Memory B cell (primary cell): Measurements from ENCODE around the gene DUSP28.

ENCODE experiments used
- ATAC-seq: fragments of 150-1000 bp; cut with Tn5 transposase; 2 replicates; pipeline ENCODE4 v1.10.0; 2021; ENCODE audit warnings: low read depth, mild to moderate bottlenecking, moderate library complexity
- DNase-seq, 2 donors: peaks; one replicate each; pipeline ENCODE4 v3.0.0; 2022; ENCODE audit warnings: low spot score in 2 of 2
- H3K27ac Mint-ChIP-seq: one replicate; pipeline ENCODE4 v1.8.0; 2022; ENCODE audit warnings: mild to moderate bottlenecking, moderate library complexity, mixed read lengths
- H3K27me3 Mint-ChIP-seq: one replicate; pipeline ENCODE4 v1.8.0; 2022; ENCODE audit warnings: mixed read lengths
- H3K36me3 Mint-ChIP-seq: one replicate; pipeline ENCODE4 v1.8.0; 2022; ENCODE audit warnings: mild to moderate bottlenecking, mixed read lengths
- H3K4me1 Mint-ChIP-seq: one replicate; pipeline ENCODE4 v1.8.0; 2022; ENCODE audit warnings: mixed read lengths
- H3K4me3 Mint-ChIP-seq: one replicate; pipeline ENCODE4 v1.8.0; 2022; ENCODE audit warnings: mild to moderate bottlenecking, moderate library complexity, mixed read lengths
- H3K9me3 Mint-ChIP-seq: one replicate; pipeline ENCODE4 v1.8.0; 2022; ENCODE audit warnings: mixed read lengths

The DUSP28 gene

GRCh38 chr2:240596080-240596460 lies 35.9 kb downstream of the DUSP28 start:
- Mint-ChIP-seq H3K27ac (no peak overlapping the region), H3K27me3 (no peaks in the 10 kb centered on the region), H3K4me1 (no peaks in the 10 kb centered on the region), H3K9me3 (no peaks in the 10 kb centered on the region), H3K36me3 (peaks cover 2% of the 10 kb centered on the region), H3K4me3 (no peak overlapping the region)
- ATAC-seq (no peak), DNase-seq (no peak)

GRCh38 chr2:240596491-240596931 lies 36.4 kb downstream of the DUSP28 start:
- ATAC-seq (no peak), DNase-seq (no peak)
- Mint-ChIP-seq H3K9me3 (no peaks in the 10 kb centered on the region), H3K27me3 (no peaks in the 10 kb centered on the region), H3K27ac (no peak overlapping the region), H3K36me3 (peaks cover 2% of the 10 kb centered on the region), H3K4me1 (no peaks in the 10 kb centered on the region), H3K4me3 (no peak overlapping the region)

GRCh38 chr2:240597054-240597418 lies 36.9 kb downstream of the DUSP28 start:
- Mint-ChIP-seq H3K4me1 (no peaks in the 10 kb centered on the region), H3K9me3 (no peaks in the 10 kb centered on the region), H3K27me3 (no peaks in the 10 kb centered on the region), H3K36me3 (peaks cover 5% of the 10 kb centered on the region), H3K27ac (no peak overlapping the region), H3K4me3 (no peak overlapping the region)
- no peak for DNase-seq
- no peak for ATAC-seq

GRCh38 chr2:240597419-240598181 lies 37.4 kb downstream of the DUSP28 start:
- H3K4me3 Mint-ChIP-seq, result no peak overlapping the region
- no peak overlapping the region for H3K27ac Mint-ChIP-seq
- H3K9me3 Mint-ChIP-seq, result no peaks in the 10 kb centered on the region
- ATAC-seq (no peak), DNase-seq (no peak)
- H3K27me3 Mint-ChIP-seq, result no peaks in the 10 kb centered on the region
- peaks cover 5% of the 10 kb centered on the region for H3K36me3 Mint-ChIP-seq
- no peaks in the 10 kb centered on the region for H3K4me1 Mint-ChIP-seq

GRCh38 chr2:240598311-240598911 lies 38.3 kb downstream of the DUSP28 start:
- Mint-ChIP-seq H3K9me3 (no peaks in the 10 kb centered on the region), H3K4me1 (no peaks in the 10 kb centered on the region), H3K27ac (no peak overlapping the region), H3K36me3 (peaks cover 7% of the 10 kb centered on the region), H3K4me3 (no peak overlapping the region), H3K27me3 (no peaks in the 10 kb centered on the region)
- DNase-seq (no peak), ATAC-seq (no peak)

GRCh38 chr2:240599141-240599583 lies 39.0 kb downstream of the DUSP28 start:
- H3K36me3 Mint-ChIP-seq, result peaks cover 8% of the 10 kb centered on the region
- H3K27ac Mint-ChIP-seq, result no peak overlapping the region
- no peaks in the 10 kb centered on the region for H3K4me1 Mint-ChIP-seq
- H3K27me3 Mint-ChIP-seq, result no peaks in the 10 kb centered on the region
- H3K9me3 Mint-ChIP-seq, result no peaks in the 10 kb centered on the region
- H3K4me3 Mint-ChIP-seq, result no peak overlapping the region
- DNase-seq (no peak), ATAC-seq (no peak)

GRCh38 chr2:240600451-240600961 lies 40.3 kb downstream of the DUSP28 start:
- ATAC-seq (no peak), DNase-seq (no peak)
- Mint-ChIP-seq H3K9me3 (no peaks in the 10 kb centered on the region), H3K4me3 (no peak overlapping the region), H3K4me1 (no peaks in the 10 kb centered on the region), H3K36me3 (peaks cover 8% of the 10 kb centered on the region), H3K27ac (no peak overlapping the region), H3K27me3 (no peaks in the 10 kb centered on the region)

GRCh38 chr2:240601061-240601830 lies 41.1 kb downstream of the DUSP28 start:
- H3K4me3 Mint-ChIP-seq, result no peak overlapping the region
- H3K27me3 Mint-ChIP-seq, result no peaks in the 10 kb centered on the region
- no peaks in the 10 kb centered on the region for H3K4me1 Mint-ChIP-seq
- no peaks in the 10 kb centered on the region for H3K9me3 Mint-ChIP-seq
- no peak for ATAC-seq
- H3K36me3 Mint-ChIP-seq, result peaks cover 8% of the 10 kb centered on the region
- no peak overlapping the region for H3K27ac Mint-ChIP-seq
- no peak for DNase-seq

- Mint-ChIP-seq H3K36me3 (peaks cover 8% of the 10 kb centered on the region), H3K4me1 (no peaks in the 10 kb centered on the region), H3K9me3 (no peaks in the 10 kb centered on the region), H3K27ac (no peak overlapping the region), H3K4me3 (no peak overlapping the region), H3K27me3 (no peaks in the 10 kb centered on the region)
- ATAC-seq (no peak), DNase-seq (no peak)
These were observed 41.6 kb downstream of the DUSP28 start for GRCh38 chr2:240601831-240602160.

- Mint-ChIP-seq H3K27me3 (no peaks in the 10 kb centered on the region), H3K9me3 (no peaks in the 10 kb centered on the region), H3K4me3 (no peak overlapping the region), H3K36me3 (peaks cover 8% of the 10 kb centered on the region), H3K27ac (no peak overlapping the region), H3K4me1 (no peaks in the 10 kb centered on the region)
- no peak for ATAC-seq
- no peak for DNase-seq
These were observed 42.3 kb downstream of the DUSP28 start for GRCh38 chr2:240602266-240603050.

- no peaks in the 10 kb centered on the region for H3K4me1 Mint-ChIP-seq
- DNase-seq (no peak), ATAC-seq (no peak)
- no peaks in the 10 kb centered on the region for H3K9me3 Mint-ChIP-seq
- no peak overlapping the region for H3K27ac Mint-ChIP-seq
- H3K36me3 Mint-ChIP-seq, result peaks cover 8% of the 10 kb centered on the region
- H3K4me3 Mint-ChIP-seq, result no peak overlapping the region
- no peaks in the 10 kb centered on the region for H3K27me3 Mint-ChIP-seq
These were observed 43.1 kb downstream of the DUSP28 start for GRCh38 chr2:240603081-240603835.

- DNase-seq (no peak), ATAC-seq (no peak)
- H3K27ac Mint-ChIP-seq, result no peak overlapping the region
- H3K36me3 Mint-ChIP-seq, result peaks cover 8% of the 10 kb centered on the region
- no peaks in the 10 kb centered on the region for H3K27me3 Mint-ChIP-seq
- no peaks in the 10 kb centered on the region for H3K4me1 Mint-ChIP-seq
- no peak overlapping the region for H3K4me3 Mint-ChIP-seq
- no peaks in the 10 kb centered on the region for H3K9me3 Mint-ChIP-seq
These were observed 43.7 kb downstream of the DUSP28 start for GRCh38 chr2:240603846-240604245.

GRCh38 chr2:240604291-240604938 lies 44.3 kb downstream of the DUSP28 start:
- Mint-ChIP-seq H3K4me3 (no peak overlapping the region), H3K36me3 (peaks cover 5% of the 10 kb centered on the region), H3K27ac (no peak overlapping the region), H3K4me1 (no peaks in the 10 kb centered on the region), H3K9me3 (no peaks in the 10 kb centered on the region), H3K27me3 (no peaks in the 10 kb centered on the region)
- no peak for DNase-seq
- no peak for ATAC-seq
